OCI-LY3 (cell line): ENCODE data around the gene PAXX.

Experiments
- CTCF ChIP-seq: fragments of 200-600, 300-600 bp; sonication (generic); IDR thresholded peaks from 2 replicates; pipeline ENCODE4 v1.5.1; 2014; ENCODE audit warnings: antibody characterized with exemption, low read length, low read depth
- EZH2phosphoT487 ChIP-seq: fragments of 200-600 bp; shearing (Covaris generic); IDR thresholded peaks from 2 replicates; pipeline ENCODE4 v1.6.1; 2018; ENCODE audit warnings: antibody characterized with exemption, mixed run types, low read depth

- TF ChIP-seq CTCF, result peak; percentile 76
- no peak for TF ChIP-seq EZH2phosphoT487
Observed at GRCh38 chr9:137029058-137029936, 37.1 kb downstream of the PAXX start.
